Body of pancreas (tissue), 4 donors: ENCODE measurements around the gene NIT2. TPM values are rescaled to one million over a fixed set of nuclear protein-coding genes. Genes with fewer than 3 reads are reported as not detected.
A peak's percentile ranks its signal among the peaks of the same experiment; 100 is the strongest.

Source experiments
- ATAC-seq: fragments of 150-250 bp; one replicate; pipeline ENCODE4 v1.9.1; 2016
- DNase-seq, 4 donors: peaks; one replicate each; pipeline ENCODE4 v3.0.0-alpha.2; 2019
- H3K27ac ChIP-seq, 4 donors: fragments of 200-600 bp; sonication (generic); 1 replicate in 3 of 4; 2 replicates in 1 of 4; pipeline versions ENCODE4 v1.5.1 to v1.6.1; 2016 to 2019; ENCODE audit warnings: mild to moderate bottlenecking in 1 of 4, mixed read lengths in 1 of 4, moderate library complexity in 1 of 4
- H3K27me3 ChIP-seq, 2 donors: fragments of 200-600 bp; sonication (generic); one replicate each; pipeline ENCODE4 v1.6.0; 2016; ENCODE audit warnings: mild to moderate bottlenecking in 1 of 2
- H3K36me3 ChIP-seq, 2 donors: fragments of 200-600 bp; sonication (generic); replicated peaks in 1 of 2; 2 replicates each; pipeline ENCODE4 v1.5.1; 2016; ENCODE audit warnings: low read depth in 2 of 2; ENCODE audit not compliant: insufficient read depth in 1 of 2
- H3K4me1 ChIP-seq: fragments of 200-600 bp; sonication (generic); one replicate; pipeline ENCODE4 v1.6.0; 2016
- H3K4me3 ChIP-seq, 2 donors: fragments of 200-600 bp; sonication (generic); 1 replicate in 1 of 2; 2 replicates in 1 of 2; pipeline ENCODE4 v1.5.1; 2016 to 2019
- H3K9me3 ChIP-seq, 3 donors: fragments of 200-600 bp; sonication (generic); 1 replicate in 2 of 3; 2 replicates in 1 of 3; pipeline ENCODE4 v1.5.1; 2016
- CTCF ChIP-seq, 7 experiments: fragments of 450-650 bp in 4 of 7; fragments of 200-600 bp in 3 of 7; sonication (generic) in 3 of 7; IDR thresholded peaks; one replicate each; pipeline ENCODE4 v1.5.1; 2016 to 2019; ENCODE audit warnings: antibody characterized with exemption in 7 of 7
- POLR2A ChIP-seq, 3 donors: fragments of 450-650 bp; IDR thresholded peaks; one replicate each; pipeline ENCODE4 v1.6.1; 2016; ENCODE audit warnings: antibody characterized with exemption in 3 of 3, mild to moderate bottlenecking in 2 of 3
- WGBS, 2 donors: methylation state at CpG; one replicate each; pipeline ENCODE4 v1.1.5; 2017; 5-methylcytosine and 5-hydroxymethylcytosine counted together
- intact Hi-C: fragments of 100-400 bp; cut with DNase I; formaldehyde crosslinking; loops from one replicate; pipeline ENCODE4 v1.15.1; 2023
- total RNA-seq, 2 donors: library from RNA; depleted of rRNA; stranded (reverse); fragments of >200 nt; gene quantifications; one replicate each; pipeline ENCODE4 v1.1.0, GENCODE V29; 2016

Gene NIT2
- total RNA-seq, result 10 to 100 TPM; 21.5 to 32.6 TPM

GRCh38 chr3:100334488-100335351 is at the start of gene NIT2:
Gene NIT2 (plus strand): TSS chr3:100334757. CDS start chr3:100334792, 35 bp downstream.
- Histone ChIP-seq H3K9me3 (no peaks in the 10 kb centered on the region), H3K27me3 (no peaks in the 10 kb centered on the region), H3K36me3 (peaks cover 0 to under 1% of the 10 kb centered on the region in 2 donors), H3K4me1 (peaks cover 13% of the 10 kb centered on the region), H3K4me3 (peak within 1 kb of the TSS; percentile 43 to 52), H3K27ac (peak within 1 kb of the TSS; percentile 25 to 87 (median 86))
- WGBS, 2 donors, result 0 to 2% methylated on average over 6 to 77 of the region's 77 CpGs
- intact Hi-C loops, result no loop called here
- TF ChIP-seq CTCF (IDR thresholded peaks at IDR 0.05) (peak in 2 of 7 experiments; percentile 15 to 30), POLR2A (IDR thresholded peaks at IDR 0.05) (peak; percentile 65 to 70 (median 65))
- DNase-seq, result peak; percentile 87 to 93 (median 90)
- ATAC-seq, result peak; percentile 96

- H3K27ac ChIP-seq, result no peak overlapping the region
- H3K4me1 ChIP-seq, result no peaks in the 10 kb centered on the region
- H3K9me3 ChIP-seq, result no peaks in the 10 kb centered on the region
- intact Hi-C loops, result no loop called here
- no peak overlapping the region for H3K4me3 ChIP-seq
- no peak for TF ChIP-seq CTCF (IDR thresholded peaks at IDR 0.05)
- ATAC-seq, result no peak
- H3K36me3 ChIP-seq, result peaks cover 0 to 9% of the 10 kb centered on the region in 2 donors
- no peak for DNase-seq
- no peaks in the 10 kb centered on the region for H3K27me3 ChIP-seq
These were observed 46.2 kb upstream of the NIT2 start for GRCh38 chr3:100288288-100288894.

- 56 to 89% methylated on average over 2 of the region's 2 CpGs for WGBS, 2 donors
- ATAC-seq, result no peak
- Histone ChIP-seq H3K4me1 (no peaks in the 10 kb centered on the region), H3K36me3 (peaks cover 0 to 5% of the 10 kb centered on the region in 2 donors), H3K27ac (no peak overlapping the region), H3K9me3 (no peaks in the 10 kb centered on the region), H3K27me3 (no peaks in the 10 kb centered on the region), H3K4me3 (no peak overlapping the region)
- intact Hi-C loops, result no loop called here
- DNase-seq, result no peak
- TF ChIP-seq POLR2A (IDR thresholded peaks at IDR 0.05) (no peak), CTCF (IDR thresholded peaks at IDR 0.05) (no peak)
These were observed 45.2 kb upstream of the NIT2 start for GRCh38 chr3:100289339-100289738.

GRCh38 chr3:100295089-100295488 is 39.5 kb upstream of the NIT2 start:
- Histone ChIP-seq H3K4me3 (no peak overlapping the region), H3K9me3 (no peaks in the 10 kb centered on the region), H3K4me1 (peaks cover 10% of the 10 kb centered on the region), H3K27ac (peak overlapping the region in 1 of 4 donors; percentile 29), H3K36me3 (peaks cover 0 to 12% of the 10 kb centered on the region in 2 donors), H3K27me3 (no peaks in the 10 kb centered on the region)
- no peak for DNase-seq
- intact Hi-C loops, result no loop called here
- WGBS, 2 donors, result 12 to 23% methylated on average over 1 of the region's 1 CpG
- TF ChIP-seq CTCF (IDR thresholded peaks at IDR 0.05) (no peak), POLR2A (IDR thresholded peaks at IDR 0.05) (no peak)
- no peak for ATAC-seq
